ENCODE results near the gene HIF1A.
"Not testable (repeated sequence)": the region's sequence is repeated elsewhere in the genome, so short reads cannot be mapped to it uniquely, and the experiment has no call there.

Gene HIF1A

DNA sequence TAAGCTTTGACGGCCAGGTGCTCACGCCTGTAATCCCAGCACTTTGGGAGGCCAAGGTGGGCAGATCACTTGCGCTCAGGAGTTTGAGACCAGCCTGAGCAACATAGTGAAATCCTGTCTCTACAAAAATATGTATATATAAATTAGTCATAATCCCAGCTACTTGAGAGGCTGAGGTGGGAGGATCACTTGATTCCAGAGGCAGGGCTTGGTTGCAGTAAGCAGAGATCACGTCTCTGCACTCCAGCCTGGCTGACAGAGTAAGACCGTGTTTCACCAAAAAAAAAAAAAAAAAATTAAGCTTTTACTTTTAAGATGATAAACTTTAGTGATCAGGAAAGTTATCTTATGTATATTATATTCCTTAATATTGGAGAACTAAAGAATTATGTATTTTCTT lies 48.9 kb downstream of the HIF1A start:
- DNase-seq = no peak

DNA sequence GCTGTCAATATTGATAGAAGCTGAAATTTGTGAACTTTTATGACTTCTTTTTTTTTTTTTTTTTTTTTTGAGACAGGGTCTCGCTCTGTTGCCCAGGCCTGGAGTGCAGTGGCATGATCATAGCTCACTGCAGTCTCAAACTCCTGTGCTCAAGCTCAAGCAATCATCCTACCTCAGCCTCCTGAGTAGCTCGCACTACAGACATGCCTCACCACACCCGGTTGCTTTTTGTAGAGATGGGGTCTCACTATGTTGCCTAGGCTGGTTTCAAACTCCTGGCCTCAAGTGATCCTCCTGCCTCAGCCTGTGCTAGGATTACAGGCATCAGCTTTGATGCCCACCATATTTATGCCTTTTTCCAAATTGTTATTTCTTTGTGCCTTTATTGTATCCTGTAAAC lies 51.0 kb downstream of the HIF1A start:
- not testable (repeated sequence) for DNase-seq

DNA sequence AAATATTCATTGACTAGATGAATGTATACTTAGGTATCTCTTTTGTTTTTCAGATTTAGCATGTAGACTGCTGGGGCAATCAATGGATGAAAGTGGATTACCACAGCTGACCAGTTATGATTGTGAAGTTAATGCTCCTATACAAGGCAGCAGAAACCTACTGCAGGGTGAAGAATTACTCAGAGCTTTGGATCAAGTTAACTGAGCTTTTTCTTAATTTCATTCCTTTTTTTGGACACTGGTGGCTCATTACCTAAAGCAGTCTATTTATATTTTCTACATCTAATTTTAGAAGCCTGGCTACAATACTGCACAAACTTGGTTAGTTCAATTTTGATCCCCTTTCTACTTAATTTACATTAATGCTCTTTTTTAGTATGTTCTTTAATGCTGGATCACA lies 51.6 kb downstream of the HIF1A start:
- no peak for DNase-seq

DNA sequence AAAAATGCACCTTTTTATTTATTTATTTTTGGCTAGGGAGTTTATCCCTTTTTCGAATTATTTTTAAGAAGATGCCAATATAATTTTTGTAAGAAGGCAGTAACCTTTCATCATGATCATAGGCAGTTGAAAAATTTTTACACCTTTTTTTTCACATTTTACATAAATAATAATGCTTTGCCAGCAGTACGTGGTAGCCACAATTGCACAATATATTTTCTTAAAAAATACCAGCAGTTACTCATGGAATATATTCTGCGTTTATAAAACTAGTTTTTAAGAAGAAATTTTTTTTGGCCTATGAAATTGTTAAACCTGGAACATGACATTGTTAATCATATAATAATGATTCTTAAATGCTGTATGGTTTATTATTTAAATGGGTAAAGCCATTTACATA lies 52.0 kb downstream of the HIF1A start:
- DNase-seq = no peak

DNA sequence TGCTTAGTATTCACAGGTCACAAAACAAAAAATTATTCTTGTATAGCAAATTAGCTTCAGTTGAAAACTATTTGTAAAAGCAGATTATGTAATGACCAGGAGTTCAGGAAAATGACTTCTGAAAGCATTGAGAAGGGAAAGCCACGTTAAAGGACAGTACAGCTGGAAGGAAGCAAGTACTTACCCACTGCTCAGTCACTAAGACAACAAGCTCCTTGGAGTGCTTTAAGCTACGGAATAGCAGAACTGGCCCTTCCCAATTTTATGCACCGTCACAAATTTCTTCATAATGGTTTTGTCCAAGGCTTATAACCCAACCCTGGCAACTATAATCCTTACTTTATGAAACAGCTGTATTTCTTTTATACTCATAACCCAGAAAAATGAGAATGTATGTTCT lies 54.0 kb downstream of the HIF1A start:
- no peak for DNase-seq

DNA sequence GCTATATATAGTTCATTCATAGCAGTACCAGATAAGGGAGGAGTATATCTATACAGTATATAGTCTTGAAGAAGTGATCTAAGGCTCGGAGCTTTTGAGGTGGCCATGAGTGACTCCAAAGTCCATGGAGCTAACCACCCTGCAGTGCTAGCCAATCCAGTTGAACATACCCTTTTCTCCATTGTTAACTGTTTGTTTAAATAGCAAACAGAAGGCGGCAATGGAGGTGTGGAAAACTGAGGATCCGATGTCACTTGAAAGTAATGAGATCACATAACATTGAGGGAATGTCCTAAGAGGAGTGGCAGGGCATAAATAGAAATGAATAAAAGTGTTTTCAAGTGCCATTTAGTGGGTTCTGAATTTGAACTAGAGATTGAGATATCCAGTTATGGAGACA lies 54.6 kb downstream of the HIF1A start:
- no peak for DNase-seq

DNA sequence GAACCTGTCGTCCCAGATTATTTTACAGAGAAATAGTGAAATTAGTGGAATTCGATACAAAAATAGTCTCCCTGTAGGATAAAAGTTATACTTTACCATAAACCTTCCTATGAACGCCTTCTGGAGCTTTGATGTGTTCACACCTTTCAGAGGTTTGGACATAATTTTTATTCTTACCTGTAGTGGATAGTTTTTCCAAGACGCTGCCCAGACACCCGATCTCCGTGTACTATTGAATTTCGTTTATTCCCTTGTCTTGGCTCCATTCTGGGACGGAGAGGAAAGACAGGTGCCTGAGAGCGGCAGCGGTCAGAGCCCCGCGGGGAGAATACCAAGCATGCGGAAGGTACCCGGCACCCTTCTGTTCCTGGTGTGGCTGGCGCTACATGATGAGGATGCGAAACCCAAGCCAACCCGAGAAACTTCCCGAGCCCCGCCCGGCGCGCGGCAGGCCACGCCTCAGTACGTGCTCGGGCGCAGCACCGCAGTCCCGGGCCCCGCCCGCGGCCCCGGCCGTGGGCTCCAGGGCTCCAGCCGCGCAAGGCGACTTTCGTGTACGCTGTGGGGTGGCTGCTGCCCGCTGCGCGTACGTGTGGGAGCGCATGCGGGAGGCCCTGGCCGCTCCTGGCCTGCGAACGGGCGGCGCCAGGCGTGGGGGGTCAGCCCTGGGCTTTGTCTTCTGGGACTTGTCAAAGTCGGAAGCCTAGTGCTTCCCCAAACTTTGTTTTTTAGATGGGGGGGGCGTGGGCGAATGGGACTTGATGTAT lies 55.6 kb downstream of the HIF1A start:
- DNase-seq = peak in 54 of 56 donors; percentile 10 to 80 (median 54)

DNA sequence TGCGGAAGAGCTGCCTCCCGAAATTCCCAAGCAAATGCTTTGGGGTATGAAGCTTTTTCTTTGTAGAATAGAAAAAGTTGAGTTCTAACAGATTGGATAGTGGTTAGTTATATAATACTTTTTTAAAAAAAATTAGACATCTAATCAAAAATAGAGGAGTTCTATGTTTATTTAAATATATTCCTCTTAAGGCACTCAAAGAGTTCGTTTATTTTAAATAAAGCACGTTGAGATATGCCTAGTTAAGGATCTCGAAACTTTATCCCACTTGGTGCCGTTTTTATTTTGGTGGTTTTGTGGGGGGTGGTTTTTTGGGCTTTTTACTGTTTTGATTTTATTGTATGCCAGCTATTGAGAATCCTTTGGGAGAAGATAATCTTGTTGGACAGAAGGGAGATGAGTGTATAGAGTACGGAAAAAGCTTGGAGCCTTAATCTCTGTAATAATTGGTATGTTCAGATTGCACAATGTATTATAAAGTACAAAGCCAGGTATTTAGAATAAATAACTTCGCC lies 56.2 kb downstream of the HIF1A start:
- DNase-seq = no peak

DNA sequence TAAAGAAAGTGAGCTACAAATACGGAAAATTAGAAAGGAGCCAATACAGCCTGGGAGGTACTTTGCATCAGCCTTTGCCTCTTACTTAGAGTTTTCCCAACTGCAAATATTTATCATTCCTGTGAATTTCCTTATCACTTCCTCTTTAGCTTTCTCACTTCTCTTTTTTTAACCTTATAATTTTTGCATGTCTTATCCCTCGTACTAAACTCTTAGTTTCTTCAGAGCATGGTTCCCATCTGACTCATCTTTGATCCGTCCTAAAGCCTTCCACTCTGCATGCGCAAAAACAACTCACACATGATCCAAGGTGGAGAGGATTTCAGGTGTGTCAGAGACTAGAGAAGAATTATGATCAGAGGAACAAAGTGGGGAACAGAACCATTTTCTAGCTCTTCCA lies 57.3 kb downstream of the HIF1A start:
- DNase-seq = no peak

DNA sequence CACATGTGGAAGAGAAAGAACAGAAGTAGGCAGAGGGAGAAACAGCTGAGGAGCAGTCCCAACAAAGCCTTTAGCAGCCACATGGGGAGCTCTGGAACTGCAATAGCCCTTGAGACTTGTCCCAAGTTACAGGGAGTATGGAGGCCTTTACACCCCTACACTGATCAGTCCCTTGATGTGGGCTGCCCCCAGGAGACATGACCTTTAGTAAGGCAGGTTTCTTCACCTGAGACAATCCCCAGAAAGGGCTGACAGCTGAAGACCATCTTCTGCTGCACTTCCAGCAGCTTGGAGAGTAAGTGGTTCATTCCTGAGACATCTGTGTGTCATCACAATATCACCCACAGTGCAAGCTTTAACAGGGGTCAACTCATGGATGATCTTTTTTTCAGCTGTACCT lies 58.3 kb downstream of the HIF1A start:
- no peak for DNase-seq

DNA sequence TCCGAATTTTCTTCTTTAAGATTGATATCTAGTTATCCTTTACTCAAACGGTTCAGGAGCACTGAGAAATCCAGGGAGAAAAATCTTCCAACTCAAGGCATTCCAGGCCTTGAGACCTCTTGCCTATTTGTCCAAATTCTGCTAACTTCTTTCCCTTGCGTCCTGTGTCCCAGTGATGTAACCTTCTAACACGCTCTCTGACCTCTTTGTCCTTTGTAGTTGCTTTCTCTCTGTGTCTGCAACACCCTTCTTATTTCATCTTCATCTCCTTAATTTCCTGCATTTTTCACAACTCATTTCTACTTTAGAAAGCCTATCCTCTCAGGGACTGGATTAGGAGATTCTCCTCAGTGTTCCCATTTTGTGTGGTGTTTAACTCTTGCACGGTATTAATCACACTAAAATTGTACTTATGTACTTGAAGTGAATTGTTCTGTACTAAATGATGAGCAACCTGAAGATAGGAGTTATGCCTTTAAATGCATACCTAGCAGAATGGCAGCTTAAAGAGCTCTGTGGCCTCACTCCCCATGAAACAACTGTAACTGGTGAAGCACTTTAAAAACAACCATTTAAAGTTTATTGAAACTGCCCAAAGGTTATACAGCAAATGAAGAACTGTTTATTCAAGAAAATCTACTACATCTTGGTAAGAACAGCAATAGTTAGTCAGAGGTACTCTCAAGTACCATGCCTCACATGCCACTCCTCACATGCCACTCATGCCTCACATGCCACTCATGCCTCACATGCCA lies 59.5 kb downstream of the HIF1A start:
- DNase-seq = no peak

DNA sequence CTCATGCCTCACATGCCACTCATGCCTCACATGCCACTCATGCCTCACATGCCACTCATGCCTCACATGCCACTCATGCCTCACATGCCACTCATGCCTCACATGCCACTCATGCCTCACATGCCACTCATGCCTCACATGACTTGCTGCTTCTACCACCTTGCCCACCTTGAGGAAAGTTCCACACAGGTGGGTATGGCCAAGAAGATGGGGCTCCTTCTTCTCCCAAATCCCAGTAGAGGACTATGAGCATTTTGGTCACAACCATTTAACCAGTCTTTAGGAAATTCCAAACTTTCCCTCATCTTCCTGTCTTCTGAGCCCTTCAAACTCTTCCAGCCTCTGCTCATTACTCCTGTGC lies 60.0 kb downstream of the HIF1A start:
- DNase-seq = not testable (repeated sequence)

DNA sequence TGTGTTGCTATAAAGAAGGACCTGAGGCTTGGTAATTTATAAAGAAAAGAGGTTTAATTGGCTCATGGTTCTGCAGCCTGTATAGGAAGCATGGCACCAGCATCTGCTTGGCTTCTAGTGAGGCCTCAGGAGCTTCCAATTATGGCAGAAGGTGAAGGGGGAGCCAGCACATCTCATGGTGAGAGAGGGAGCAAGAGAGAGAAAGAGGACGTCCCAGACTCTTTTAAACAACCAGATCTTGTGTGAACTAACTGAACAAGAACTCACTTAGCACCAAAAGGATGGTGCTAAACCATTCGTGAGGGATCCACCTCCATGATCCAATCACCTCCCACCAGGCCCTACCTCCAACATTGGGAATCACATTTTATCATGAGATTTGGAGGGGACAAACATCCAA lies 60.8 kb downstream of the HIF1A start:
- DNase-seq = no peak

DNA sequence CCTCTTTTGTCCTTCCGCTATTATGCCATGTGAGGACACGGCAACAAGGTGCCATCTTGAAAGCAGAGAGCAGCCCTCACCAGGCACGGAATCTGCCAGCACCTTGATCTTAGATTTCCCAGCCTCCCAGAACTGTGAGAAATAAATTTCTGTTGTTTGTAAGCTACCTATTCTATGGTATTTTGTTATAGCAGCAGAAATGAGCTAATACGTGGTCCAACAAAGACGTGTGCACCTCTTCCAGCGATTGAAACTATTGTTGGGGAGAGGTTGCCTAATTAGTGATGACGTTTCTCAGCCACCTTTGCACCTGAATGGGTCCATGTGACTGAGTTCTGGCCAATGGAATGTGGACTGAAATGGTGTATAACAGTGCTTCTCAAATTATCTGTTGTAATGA lies 64.6 kb downstream of the HIF1A start:
- no peak for DNase-seq

DNA sequence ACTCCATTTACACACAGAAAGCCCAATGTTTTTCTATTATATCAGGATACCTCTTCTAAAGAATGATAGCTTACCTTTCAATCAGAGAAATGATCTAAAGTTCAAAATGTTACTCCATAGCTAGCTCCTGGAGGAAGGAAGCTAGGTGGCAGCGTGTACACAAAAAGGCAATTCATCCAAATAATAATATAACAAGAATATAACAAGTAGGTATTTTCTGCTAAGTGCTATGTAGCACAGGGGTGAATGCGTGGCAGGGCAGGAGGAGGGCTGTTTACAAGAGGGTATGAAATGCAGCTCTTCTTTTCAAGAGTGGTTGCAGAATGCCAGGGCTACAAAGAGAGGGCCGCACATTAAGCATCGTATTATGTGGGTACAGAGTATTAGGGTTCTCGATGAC lies 66.2 kb downstream of the HIF1A start:
- DNase-seq = peak in 3 of 56 donors; percentile 4 to 34 (median 16)

DNA sequence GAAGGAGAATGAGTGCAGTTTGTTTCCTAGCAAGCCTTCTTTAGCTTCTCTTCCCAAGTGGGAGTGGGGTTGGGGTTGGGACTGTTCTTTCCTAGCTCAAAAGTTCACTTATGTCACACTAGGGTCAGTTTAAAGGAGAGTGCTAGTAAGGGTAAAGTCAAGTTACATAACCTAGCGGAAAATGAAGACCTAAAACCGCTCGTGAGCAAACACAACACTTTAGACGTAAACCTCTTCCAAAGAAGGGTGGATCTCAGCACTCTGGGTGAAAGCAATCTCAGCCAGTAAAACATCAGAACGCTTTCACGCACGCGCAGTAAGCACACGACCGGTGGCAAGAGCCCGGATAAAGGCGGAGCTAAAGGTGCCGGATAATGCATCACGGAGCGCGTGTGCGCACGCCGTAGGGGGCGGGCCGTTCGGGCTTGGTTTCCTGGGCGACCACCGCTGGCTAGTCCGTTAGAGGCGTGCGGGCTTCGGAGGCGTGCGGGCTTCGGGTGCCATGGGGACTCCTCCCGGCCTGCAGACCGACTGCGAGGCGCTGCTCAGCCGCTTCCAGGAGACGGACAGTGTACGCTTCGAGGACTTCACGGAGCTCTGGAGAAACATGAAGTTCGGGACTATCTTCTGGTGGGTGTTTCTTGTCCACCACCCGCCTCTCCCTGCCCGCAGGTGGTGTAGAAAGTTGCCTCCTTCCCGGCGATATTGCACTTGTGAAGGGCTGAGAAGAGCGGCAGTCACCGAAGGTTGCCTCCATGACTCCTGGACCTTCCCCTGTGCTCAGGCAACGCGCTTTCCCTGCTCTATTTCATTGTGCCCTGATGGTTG lies 66.9 kb downstream of the HIF1A start, which contains the start of gene SNAPC1:
TSS of gene SNAPC1 (plus strand) at position 462 of the 828 bp plus-strand sequence. CDS start at position 503, 41 bp downstream.
- DNase-seq = peak in 55 of 56 donors; percentile 64 to 98 (median 92)

DNA sequence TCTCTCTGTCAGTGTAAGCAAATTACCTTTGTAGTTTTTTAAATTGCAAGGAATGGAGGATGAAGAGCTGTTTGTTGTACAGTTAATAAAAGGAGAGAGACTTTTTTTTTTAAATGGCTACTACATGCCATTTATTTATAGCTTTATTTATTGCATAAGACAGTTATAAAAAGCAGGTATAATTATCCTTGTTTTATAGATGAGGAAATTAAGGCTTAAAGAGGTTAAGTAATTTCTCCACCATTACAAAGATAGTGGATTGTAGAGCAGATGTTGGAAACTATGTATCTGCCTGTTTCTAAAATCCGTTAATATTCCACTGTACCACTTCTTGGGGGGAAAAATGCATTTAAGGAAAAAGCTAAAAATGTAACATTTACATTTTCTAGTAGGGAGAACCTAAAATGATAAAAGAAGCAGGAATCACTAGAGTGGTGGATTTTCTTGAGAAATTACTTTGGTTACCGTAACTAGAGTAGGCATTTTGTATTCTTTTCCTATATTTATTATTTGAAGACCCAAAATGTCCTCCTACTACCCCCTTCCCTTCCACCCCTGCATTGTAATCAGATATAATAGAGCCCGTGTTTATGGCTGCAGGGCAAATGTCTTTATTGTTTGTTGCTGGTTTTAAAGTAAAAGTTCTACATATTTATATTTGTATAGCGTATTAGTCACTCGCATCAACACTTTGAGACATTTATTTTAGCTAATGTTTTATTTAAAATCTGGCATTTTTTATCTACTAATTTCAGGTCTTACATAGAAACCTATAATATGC lies 69.2 kb downstream of the HIF1A start:
- DNase-seq = no peak

DNA sequence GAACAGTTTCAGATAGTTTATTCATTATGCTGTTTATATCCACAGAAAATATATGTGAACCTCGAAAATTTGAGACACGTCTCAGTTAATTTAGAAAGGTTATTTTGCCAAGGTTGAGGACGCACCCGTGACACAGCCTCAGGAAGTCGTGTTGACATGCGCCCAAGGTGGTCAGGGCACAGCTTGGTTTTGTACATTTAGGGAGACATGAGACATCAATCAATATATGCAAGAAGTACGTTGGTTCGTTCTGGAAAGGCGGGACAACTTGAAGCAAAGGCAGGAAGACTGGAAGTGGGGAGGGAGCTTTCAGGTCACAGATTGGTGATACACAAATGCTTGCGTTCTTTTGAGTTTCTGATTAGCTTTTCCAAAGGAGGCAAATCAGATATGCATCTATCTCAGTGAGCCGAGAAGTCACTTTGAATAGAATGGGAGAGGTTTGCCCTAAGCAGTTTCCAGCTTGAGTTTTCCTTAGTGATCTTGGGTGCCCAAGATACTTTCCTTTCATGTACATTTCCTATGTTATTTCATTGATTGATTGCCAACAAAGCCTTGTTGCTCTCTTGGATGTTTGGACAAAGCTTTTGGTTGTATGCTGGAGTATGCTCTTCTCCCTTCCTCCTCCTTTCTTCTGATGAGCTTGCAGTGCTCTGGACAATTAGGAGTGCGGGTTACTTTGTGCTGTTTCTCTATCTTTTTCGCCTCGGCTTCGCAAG lies 70.1 kb downstream of the HIF1A start:
- no peak for DNase-seq

DNA sequence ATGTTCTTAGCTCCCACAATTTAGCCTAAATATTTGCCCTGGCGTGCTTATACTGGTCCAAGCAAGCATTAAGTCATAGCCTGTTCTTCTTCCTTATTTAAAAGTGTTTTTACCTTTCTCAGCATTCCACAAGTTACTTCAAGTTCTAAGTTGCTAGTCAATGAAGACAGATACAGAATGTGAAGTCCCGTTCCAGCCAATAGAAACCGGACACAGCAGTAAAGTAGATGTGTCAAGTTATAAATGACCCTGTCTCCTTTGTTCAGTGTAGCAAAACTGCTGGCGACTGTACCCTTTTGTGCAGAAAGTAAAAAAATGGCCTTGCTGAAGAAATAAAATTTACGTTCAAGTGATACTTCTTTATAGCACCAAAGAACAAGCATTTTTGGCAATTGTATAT lies 70.8 kb downstream of the HIF1A start:
- no peak for DNase-seq

DNA sequence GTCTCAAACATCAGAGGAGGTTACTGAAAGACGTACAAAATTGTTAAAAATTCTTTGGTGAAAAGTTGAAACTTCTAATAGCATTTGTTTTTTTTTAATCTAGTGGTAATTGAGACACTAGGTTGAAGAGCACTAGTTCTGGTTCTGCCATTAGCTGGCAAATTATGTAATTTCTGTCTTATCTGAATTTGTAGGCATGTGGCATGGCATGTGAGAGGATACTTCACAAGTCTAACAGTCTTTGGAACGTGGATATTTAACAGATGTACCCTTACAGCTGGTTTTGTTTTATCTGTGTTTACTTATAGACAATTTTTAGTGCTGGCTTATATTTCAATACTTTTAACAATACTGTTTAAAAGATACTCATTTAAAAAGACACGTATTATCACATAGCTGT lies 72.9 kb downstream of the HIF1A start:
- no peak for DNase-seq
